ENCODE data around the gene PDIA2.

PDIA2 gene

GRCh38 chr16:280552-280951 is 2.4 kb upstream of the PDIA2 start, which contains the start of gene ARHGDIG:
Gene ARHGDIG (plus strand): TSS chr16:280591. CDS start chr16:280681, 90 bp downstream.
- DNase-seq (ENCODE audit: low read depth in 2 of 2), result no peak

GRCh38 chr16:280991-281659 is 1.8 kb upstream of the PDIA2 start:
- DNase-seq (ENCODE audit: low read depth in 2 of 2), result no peak

- no peak for DNase-seq (ENCODE audit: low read depth in 2 of 2)
These were observed 1.2 kb upstream of the PDIA2 start for GRCh38 chr16:281660-282255.

GRCh38 chr16:282491-282890 is 473 bp upstream of the PDIA2 start:
- no peak for DNase-seq (ENCODE audit: low read depth in 2 of 2)

GRCh38 chr16:284204-285120 is 1.5 kb downstream of the PDIA2 start:
- DNase-seq (ENCODE audit: low read depth in 2 of 2), result no peak

- no peak for DNase-seq (ENCODE audit: low read depth in 2 of 2)
These were observed 2.4 kb downstream of the PDIA2 start for GRCh38 chr16:285146-286055.

- no peak for DNase-seq (ENCODE audit: low read depth in 2 of 2)
These were observed 3.7 kb downstream of the PDIA2 start for GRCh38 chr16:286491-287297.

- no peak for DNase-seq (ENCODE audit: low read depth in 2 of 2)
These were observed 4.4 kb downstream of the PDIA2 start for GRCh38 chr16:287298-287811.

GRCh38 chr16:287981-288920 is 5.3 kb downstream of the PDIA2 start:
- no peak for DNase-seq (ENCODE audit: low read depth in 2 of 2)

GRCh38 chr16:289395-289997 is 6.5 kb downstream of the PDIA2 start:
- DNase-seq (ENCODE audit: low read depth in 2 of 2), result no peak

GRCh38 chr16:290015-290680 is 7.2 kb downstream of the PDIA2 start:
- DNase-seq (ENCODE audit: low read depth in 2 of 2), result no peak

- DNase-seq (ENCODE audit: low read depth in 2 of 2), result no peak
These were observed 7.9 kb downstream of the PDIA2 start for GRCh38 chr16:290681-291405.

- no peak for DNase-seq (ENCODE audit: low read depth in 2 of 2)
These were observed 8.6 kb downstream of the PDIA2 start for GRCh38 chr16:291539-291938.

- no peak for DNase-seq (ENCODE audit: low read depth in 2 of 2)
These were observed 10.2 kb downstream of the PDIA2 start for GRCh38 chr16:293043-293775.

GRCh38 chr16:296276-296675 is 13.3 kb downstream of the PDIA2 start:
- no peak for DNase-seq (ENCODE audit: low read depth in 2 of 2)

GRCh38 chr16:296806-297510 is 14.0 kb downstream of the PDIA2 start:
- DNase-seq (ENCODE audit: low read depth in 2 of 2), result no peak
